ENCODE measurements around the gene TTYH3.

DNA sequence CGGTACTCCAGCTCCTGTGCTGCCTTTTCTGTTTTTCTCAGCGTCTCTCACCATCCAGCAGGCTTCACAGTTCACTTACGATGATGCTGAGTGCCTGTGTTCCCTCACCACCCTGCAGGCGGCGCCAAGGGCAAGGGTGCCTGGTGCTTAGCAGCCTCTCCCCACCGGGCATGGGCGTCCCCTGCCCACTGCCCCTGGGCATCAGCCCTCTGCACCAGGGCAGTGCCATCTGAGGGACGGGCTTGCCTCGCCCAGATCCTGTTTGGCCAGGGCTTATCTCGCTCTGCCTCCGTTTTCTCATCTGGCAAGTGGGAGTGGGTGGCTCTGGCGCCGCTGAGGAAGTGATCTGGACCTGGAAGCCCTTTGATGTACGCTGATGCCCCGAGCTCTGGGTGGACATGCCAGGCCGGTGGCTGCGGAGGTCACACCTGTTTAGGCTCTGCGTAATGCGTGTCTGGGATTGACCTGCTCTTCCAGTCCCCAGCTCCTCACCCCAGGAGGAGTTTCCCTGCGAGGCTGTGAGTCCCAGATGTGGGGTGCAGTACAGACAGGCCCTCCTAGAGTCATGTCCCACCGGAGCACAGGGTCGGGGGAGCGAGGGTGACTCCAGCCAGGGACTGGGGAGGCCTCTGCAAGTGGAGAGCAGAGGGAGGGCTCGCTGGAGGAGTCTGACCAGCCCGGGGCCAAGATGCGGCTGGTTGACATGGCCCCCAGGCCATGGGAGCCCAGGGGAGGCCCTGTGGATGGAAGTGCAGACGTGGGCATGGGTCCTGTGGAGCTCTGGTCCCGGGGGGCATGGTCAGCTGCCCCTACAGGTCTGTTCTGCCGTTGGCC lies 11.8 kb downstream of the TTYH3 start:
- TF ChIP-seq, protein P1, sequence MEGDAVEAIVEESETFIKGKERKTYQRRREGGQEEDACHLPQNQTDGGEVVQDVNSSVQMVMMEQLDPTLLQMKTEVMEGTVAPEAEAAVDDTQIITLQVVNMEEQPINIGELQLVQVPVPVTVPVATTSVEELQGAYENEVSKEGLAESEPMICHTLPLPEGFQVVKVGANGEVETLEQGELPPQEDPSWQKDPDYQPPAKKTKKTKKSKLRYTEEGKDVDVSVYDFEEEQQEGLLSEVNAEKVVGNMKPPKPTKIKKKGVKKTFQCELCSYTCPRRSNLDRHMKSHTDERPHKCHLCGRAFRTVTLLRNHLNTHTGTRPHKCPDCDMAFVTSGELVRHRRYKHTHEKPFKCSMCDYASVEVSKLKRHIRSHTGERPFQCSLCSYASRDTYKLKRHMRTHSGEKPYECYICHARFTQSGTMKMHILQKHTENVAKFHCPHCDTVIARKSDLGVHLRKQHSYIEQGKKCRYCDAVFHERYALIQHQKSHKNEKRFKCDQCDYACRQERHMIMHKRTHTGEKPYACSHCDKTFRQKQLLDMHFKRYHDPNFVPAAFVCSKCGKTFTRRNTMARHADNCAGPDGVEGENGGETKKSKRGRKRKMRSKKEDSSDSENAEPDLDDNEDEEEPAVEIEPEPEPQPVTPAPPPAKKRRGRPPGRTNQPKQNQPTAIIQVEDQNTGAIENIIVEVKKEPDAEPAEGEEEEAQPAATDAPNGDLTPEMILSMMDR (IDR thresholded peaks at IDR 0.05), result no peak
- no peak for TF ChIP-seq POLR2A (IDR thresholded peaks at IDR 0.05)
